Omental fat pad (tissue), 4 donors: ENCODE data around the gene OGDHL. TPM values are rescaled to one million over a fixed set of nuclear protein-coding genes. Genes with fewer than 3 reads are reported as not detected.

Experiments used
- ATAC-seq: fragments of 150-250 bp; one replicate; pipeline ENCODE4 v1.9.1; 2016; ENCODE audit warnings: mild to moderate bottlenecking, moderate library complexity; ENCODE audit not compliant: low FRiP score
- DNase-seq: peaks from one replicate; pipeline ENCODE4 v3.0.0-alpha.2; 2019; ENCODE audit warnings: low spot score
- CTCF ChIP-seq, 3 donors: fragments of 450-650 bp; IDR thresholded peaks; one replicate each; pipeline ENCODE4 v1.5.1; 2016 to 2017; ENCODE audit warnings: antibody characterized with exemption in 3 of 3, mild to moderate bottlenecking in 3 of 3, moderate library complexity in 2 of 3
- total RNA-seq, 4 donors: library from RNA; depleted of rRNA; stranded (reverse); fragments of >200 nt; gene quantifications; one replicate each; pipeline ENCODE4 v1.1.0, GENCODE V29; 2016

OGDHL gene
- total RNA-seq, 4 donors from 2014 or later: 0.65 to 1.2 TPM; not detected in 2

GRCh38 chr10:49709934-49710333, 52.2 kb downstream of the OGDHL start:
- no peak for DNase-seq
- TF ChIP-seq CTCF (IDR thresholded peaks at IDR 0.05): no peak
- ATAC-seq: no peak

- ATAC-seq (no peak), DNase-seq (no peak)
- no peak for TF ChIP-seq CTCF (IDR thresholded peaks at IDR 0.05)
Observed at GRCh38 chr10:49707585-49707984, 54.5 kb downstream of the OGDHL start.

DNA sequence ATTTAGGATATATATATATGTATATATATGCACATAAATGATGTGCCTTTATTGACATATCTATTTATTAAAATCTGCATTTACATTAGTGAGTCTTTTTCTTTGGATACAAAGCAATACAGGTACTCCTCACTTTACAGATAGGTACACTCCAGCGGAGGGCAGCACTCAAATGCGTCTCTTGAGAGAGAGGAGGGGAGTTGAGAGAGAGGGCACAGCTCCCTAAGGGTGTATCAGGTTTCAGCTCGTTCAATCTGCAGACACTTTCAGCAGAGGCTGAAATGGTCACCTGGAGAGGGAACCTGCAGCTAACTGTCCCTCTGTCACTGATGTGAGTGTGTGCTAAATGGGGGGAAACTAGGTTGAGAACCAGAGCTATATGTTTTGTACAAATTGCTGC, 61.1 kb downstream of the OGDHL start:
- ATAC-seq (no peak), DNase-seq (no peak)
- no peak for TF ChIP-seq CTCF (IDR thresholded peaks at IDR 0.05)

GRCh38 chr10:49700211-49700610, 61.9 kb downstream of the OGDHL start:
- TF ChIP-seq CTCF (IDR thresholded peaks at IDR 0.05): no peak
- ATAC-seq (no peak), DNase-seq (no peak)

DNA sequence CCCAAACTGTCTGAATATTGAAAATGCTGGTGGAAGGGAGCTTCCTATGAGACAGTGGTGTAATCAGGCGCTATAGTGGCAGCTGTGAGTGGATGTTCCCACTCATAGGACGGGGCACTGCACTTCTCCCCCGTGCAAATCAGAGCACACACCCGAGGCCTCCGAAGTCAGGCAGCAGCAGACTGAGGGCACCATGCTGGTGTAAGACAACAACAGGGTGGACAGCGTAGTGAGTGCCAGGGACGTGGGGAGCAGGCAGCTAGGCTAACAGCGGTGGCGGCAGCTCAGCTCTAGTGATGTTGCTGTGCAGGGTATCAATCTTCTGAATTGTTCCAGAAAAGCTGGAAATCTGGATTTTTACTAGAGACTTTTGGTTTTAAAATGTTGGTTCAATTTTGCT, 63.4 kb downstream of the OGDHL start:
- ATAC-seq: no peak
- TF ChIP-seq CTCF (IDR thresholded peaks at IDR 0.05): no peak
- no peak for DNase-seq

DNA sequence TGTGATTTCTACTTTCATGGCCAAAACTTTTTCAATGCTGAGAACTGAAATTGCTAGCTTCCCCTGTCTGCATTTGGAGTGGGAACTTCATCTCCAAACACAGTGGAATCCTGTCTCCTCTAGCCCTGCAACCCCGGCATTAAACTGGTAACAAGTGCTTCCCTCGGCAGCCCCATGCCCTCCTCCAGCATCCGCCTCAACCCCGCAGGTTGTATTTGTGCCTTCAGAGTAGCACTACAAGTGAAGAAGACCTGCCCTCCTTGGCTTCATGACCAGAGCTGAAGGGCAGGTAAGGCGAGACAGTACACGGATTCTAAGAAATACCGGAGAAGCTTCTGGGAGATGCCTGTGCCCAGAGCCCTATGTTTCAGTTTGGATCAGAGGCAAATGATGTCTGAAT, 65.8 kb downstream of the OGDHL start:
- DNase-seq: no peak

More for the DNA sequence above, 65.8 kb downstream of the OGDHL start:
- ATAC-seq: no peak
- TF ChIP-seq CTCF (IDR thresholded peaks at IDR 0.05): no peak
